ENCODE measurements around the gene ST6GALNAC6. TPM values are rescaled to one million over a fixed set of nuclear protein-coding genes. Genes with fewer than 3 reads are reported as not detected.

Gene ST6GALNAC6
- total RNA-seq, 1 experiment from 2014 or later, result 24.5 TPM

DNA sequence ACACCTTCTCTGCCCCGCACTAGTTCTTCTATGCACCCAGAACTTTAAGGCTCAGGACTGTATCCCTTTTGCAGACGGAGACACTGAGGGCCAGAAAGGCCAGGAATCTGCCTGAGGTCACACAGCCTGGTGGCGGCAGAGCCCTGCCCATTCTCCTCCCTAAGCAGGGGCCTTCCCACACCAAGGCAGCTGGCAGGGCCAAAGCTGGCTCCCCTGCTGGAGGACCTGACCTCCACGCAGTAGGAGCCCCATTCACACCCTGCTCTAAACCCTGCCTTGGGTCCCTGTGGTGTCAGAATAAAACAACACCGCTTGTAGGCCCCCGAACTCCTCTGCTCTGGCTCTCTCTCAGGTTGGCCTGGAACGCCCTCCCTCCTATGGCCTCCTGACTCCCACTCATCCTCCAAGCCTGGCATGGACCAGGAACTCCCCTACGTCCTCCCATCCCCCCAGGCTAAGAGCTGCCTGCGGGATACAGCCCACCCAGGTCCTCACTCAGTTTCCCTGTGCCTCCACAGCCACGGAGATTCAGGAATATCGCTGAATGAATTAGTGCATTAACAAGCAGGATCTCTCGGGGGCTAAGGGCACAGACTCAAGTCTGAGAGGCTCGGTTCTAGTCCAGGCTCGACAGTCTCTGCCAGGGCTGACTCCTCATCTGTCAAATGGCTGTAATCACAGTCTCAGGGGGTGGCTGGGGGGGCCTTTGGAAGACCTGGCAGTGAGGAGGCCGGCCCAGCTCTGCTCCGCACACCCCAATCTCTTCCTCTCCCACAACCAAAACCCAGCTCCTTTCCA lies 2.8 kb downstream of the ST6GALNAC6 start (continued):
- TF ChIP-seq ZNF274 (IDR thresholded peaks at IDR 0.05; ENCODE audit: low read depth, low read length), result no peak
- no peak for TF ChIP-seq ZFX (IDR thresholded peaks at IDR 0.05)
- TF ChIP-seq ELF1 (IDR thresholded peaks at IDR 0.05; ENCODE audit: borderline replicate concordance, low read depth), result no peak
- TF ChIP-seq, protein P1, sequence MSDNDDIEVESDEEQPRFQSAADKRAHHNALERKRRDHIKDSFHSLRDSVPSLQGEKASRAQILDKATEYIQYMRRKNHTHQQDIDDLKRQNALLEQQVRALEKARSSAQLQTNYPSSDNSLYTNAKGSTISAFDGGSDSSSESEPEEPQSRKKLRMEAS (IDR thresholded peaks at IDR 0.05), result no peak

DNA sequence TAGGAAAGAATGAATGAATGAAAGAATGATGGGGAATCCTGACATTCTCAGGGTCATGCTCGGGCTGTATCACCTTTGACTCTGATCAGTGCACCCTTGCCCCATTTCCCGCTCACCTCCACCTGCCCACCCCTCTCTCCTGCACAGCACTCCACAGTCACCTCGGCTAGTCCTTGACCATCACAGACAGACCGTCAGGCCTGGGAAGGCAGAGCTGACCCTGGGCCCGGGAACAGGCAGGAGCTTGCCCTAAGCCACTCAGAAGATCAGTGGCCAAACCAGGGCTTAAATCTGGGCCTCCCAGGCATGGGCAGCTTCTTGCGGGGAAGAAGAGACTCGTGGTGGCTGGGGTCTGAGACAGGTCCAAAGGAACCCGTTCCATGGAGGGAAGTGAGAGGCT lies 3.6 kb downstream of the ST6GALNAC6 start:
- Histone ChIP-seq H3K9me3 (ENCODE audit: control insufficient read depth in 1 of 2, insufficient read depth in 1 of 2, low read depth in 1 of 2, low read length in 2 of 2) (peaks cover 0 to 15% of the 10 kb centered on the region in 2 experiments; a peak in 2 of 4 replicates), H3K4me3 (replicated peaks in 1 of 2; ENCODE audit: low read depth in 1 of 2, low read length in 2 of 2) (no peak overlapping the region), H3K4me2 (ENCODE audit: low read length) (no peak overlapping the region), H3K79me2 (ENCODE audit: insufficient read depth, low read length) (peaks cover 3% of the 10 kb centered on the region; the same call in 1 of the 2 replicates), H3K9me2 (ENCODE audit: insufficient read depth) (no peaks in the 10 kb centered on the region), H3K36me3 (ENCODE audit: control insufficient read depth in 1 of 2, insufficient read depth in 2 of 2, low read length in 2 of 2) (peaks cover 22 to 45% of the 10 kb centered on the region in 2 experiments), H3K27ac (ENCODE audit: low read depth, low read length) (no peak overlapping the region; the same call in 1 of the 2 replicates), H4K20me1 (ENCODE audit: insufficient read depth) (no peaks in the 10 kb centered on the region), H3K27me3 (ENCODE audit: insufficient read depth, low read length) (no peaks in the 10 kb centered on the region), H2AFZ (ENCODE audit: low read depth, low read length, poor library complexity, severe bottlenecking) (no peak overlapping the region), H3K4me1 (ENCODE audit: control insufficient read depth in 1 of 2, insufficient read depth in 2 of 2, low read length in 2 of 2) (peaks cover 15 to 30% of the 10 kb centered on the region in 2 experiments), H3K9ac (ENCODE audit: low read length) (no peak overlapping the region)
- intact Hi-C loops (cut with micrococcal nuclease), result no loop called here
- TF ChIP-seq, protein P2, sequence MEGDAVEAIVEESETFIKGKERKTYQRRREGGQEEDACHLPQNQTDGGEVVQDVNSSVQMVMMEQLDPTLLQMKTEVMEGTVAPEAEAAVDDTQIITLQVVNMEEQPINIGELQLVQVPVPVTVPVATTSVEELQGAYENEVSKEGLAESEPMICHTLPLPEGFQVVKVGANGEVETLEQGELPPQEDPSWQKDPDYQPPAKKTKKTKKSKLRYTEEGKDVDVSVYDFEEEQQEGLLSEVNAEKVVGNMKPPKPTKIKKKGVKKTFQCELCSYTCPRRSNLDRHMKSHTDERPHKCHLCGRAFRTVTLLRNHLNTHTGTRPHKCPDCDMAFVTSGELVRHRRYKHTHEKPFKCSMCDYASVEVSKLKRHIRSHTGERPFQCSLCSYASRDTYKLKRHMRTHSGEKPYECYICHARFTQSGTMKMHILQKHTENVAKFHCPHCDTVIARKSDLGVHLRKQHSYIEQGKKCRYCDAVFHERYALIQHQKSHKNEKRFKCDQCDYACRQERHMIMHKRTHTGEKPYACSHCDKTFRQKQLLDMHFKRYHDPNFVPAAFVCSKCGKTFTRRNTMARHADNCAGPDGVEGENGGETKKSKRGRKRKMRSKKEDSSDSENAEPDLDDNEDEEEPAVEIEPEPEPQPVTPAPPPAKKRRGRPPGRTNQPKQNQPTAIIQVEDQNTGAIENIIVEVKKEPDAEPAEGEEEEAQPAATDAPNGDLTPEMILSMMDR (IDR thresholded peaks at IDR 0.05 in 2 of 3, conservative IDR thresholded peaks at IDR 0.05 in 1 of 3; ENCODE audit: borderline replicate concordance in 1 of 3, insufficient read depth in 1 of 3, low read depth in 2 of 3, low read length in 2 of 3), result no peak
- TF ChIP-seq ZFX (IDR thresholded peaks at IDR 0.05), result no peak
- no peak for TF ChIP-seq CBX3 (IDR thresholded peaks at IDR 0.05; ENCODE audit: low read depth)
- no peak for TF ChIP-seq ZNF274 (IDR thresholded peaks at IDR 0.05; ENCODE audit: low read depth, low read length)
- TF ChIP-seq JUND (IDR thresholded peaks at IDR 0.05), result no peak
- TF ChIP-seq CEBPB (IDR thresholded peaks at IDR 0.05; ENCODE audit: low read depth), result no peak
- TF ChIP-seq ELF1 (IDR thresholded peaks at IDR 0.05; ENCODE audit: borderline replicate concordance, low read depth), result no peak
- ATAC-seq (no peak), DNase-seq (ENCODE audit: low read depth, low spot score) (no peak)
- CTCF ChIA-PET, result no interaction called here
- BruUV-seq (replicated peaks), result no TSS peak
- RAD21 ChIA-PET (ENCODE audit: low non-redundant PET in 1 of 2, low total read pairs in 2 of 2, uncharacterized antibody in 2 of 2, unreplicated experiment in 2 of 2), result no interaction called here
- POLR2A ChIA-PET, result no interaction called here
